Progenitor cell of endocrine pancreas (in vitro differentiated cells): Measurements from ENCODE around the gene ZBTB40. TPM values are rescaled to one million over a fixed set of nuclear protein-coding genes. Genes with fewer than 3 reads are reported as not detected.

Experiments used
- DNase-seq: peaks from one replicate; pipeline ENCODE4 v3.0.0; 2021; ENCODE audit warnings: low spot score; ENCODE audit not compliant: unreplicated experiment
- H3K27ac Mint-ChIP-seq: 2 replicates; pipeline ENCODE4 v1.8.0; 2021; ENCODE audit warnings: mild to moderate bottlenecking, moderate library complexity, mixed read lengths
- H3K27me3 Mint-ChIP-seq: 2 replicates; pipeline ENCODE4 v1.8.0; 2021; ENCODE audit warnings: mixed read lengths
- H3K36me3 Mint-ChIP-seq: 2 replicates; pipeline ENCODE4 v1.8.0; 2022; ENCODE audit warnings: mixed read lengths; ENCODE audit not compliant: insufficient read depth
- H3K4me1 Mint-ChIP-seq: 2 replicates; pipeline ENCODE4 v1.8.0; 2021; ENCODE audit warnings: low read depth, mixed read lengths
- H3K4me3 Mint-ChIP-seq: 2 replicates; pipeline ENCODE4 v1.8.0; 2021; ENCODE audit warnings: low read depth, mild to moderate bottlenecking, moderate library complexity, mixed read lengths
- H3K9me3 Mint-ChIP-seq: 2 replicates; pipeline ENCODE4 v1.8.0; 2021; ENCODE audit warnings: low read depth, mixed read lengths
- CTCF ChIP-seq: fragments of 200-600 bp; sonication (generic); IDR thresholded peaks from one replicate; pipeline ENCODE4 v1.5.0; 2021; ENCODE audit warnings: antibody characterized with exemption, mild to moderate bottlenecking; ENCODE audit not compliant: unreplicated experiment
- total RNA-seq: library from RNA; stranded (reverse); gene quantifications from 2 replicates; pipeline ENCODE4 v1.2.1, GENCODE V29; 2021

ZBTB40 gene
- total RNA-seq, 1 donor from 2014 or later = 40.9 TPM

GRCh38 chr1:22566161-22566560, 114.5 kb downstream of the ZBTB40 start:
- Mint-ChIP-seq H3K36me3 (no peaks in the 10 kb centered on the region), H3K4me3 (no peak overlapping the region), H3K27me3 (peaks cover 76% of the 10 kb centered on the region), H3K9me3 (no peaks in the 10 kb centered on the region), H3K4me1 (peaks cover 4% of the 10 kb centered on the region), H3K27ac (no peak overlapping the region)
- no peak for DNase-seq
- no peak for TF ChIP-seq CTCF

GRCh38 chr1:22567197-22567596, 115.5 kb downstream of the ZBTB40 start:
- peaks cover 67% of the 10 kb centered on the region for H3K27me3 Mint-ChIP-seq
- DNase-seq = no peak
- H3K4me1 Mint-ChIP-seq = peaks cover 4% of the 10 kb centered on the region
- no peak overlapping the region for H3K4me3 Mint-ChIP-seq
- TF ChIP-seq CTCF = no peak
- H3K36me3 Mint-ChIP-seq = no peaks in the 10 kb centered on the region
- H3K9me3 Mint-ChIP-seq = no peaks in the 10 kb centered on the region
- H3K27ac Mint-ChIP-seq = no peak overlapping the region

- H3K36me3 Mint-ChIP-seq = no peaks in the 10 kb centered on the region
- no peaks in the 10 kb centered on the region for H3K9me3 Mint-ChIP-seq
- H3K4me3 Mint-ChIP-seq = no peak overlapping the region
- DNase-seq = no peak
- no peak overlapping the region for H3K27ac Mint-ChIP-seq
- peaks cover 4% of the 10 kb centered on the region for H3K4me1 Mint-ChIP-seq
- no peak for TF ChIP-seq CTCF
- H3K27me3 Mint-ChIP-seq = peaks cover 64% of the 10 kb centered on the region
These were observed 116.3 kb downstream of the ZBTB40 start for GRCh38 chr1:22567994-22568393.

GRCh38 chr1:22569269-22569668, 117.6 kb downstream of the ZBTB40 start:
- no peak overlapping the region for H3K4me3 Mint-ChIP-seq
- peaks cover 62% of the 10 kb centered on the region for H3K27me3 Mint-ChIP-seq
- no peak for DNase-seq
- no peaks in the 10 kb centered on the region for H3K9me3 Mint-ChIP-seq
- no peaks in the 10 kb centered on the region for H3K36me3 Mint-ChIP-seq
- TF ChIP-seq CTCF = no peak
- H3K27ac Mint-ChIP-seq = no peak overlapping the region
- H3K4me1 Mint-ChIP-seq = no peaks in the 10 kb centered on the region

- Mint-ChIP-seq H3K9me3 (no peaks in the 10 kb centered on the region), H3K4me1 (no peaks in the 10 kb centered on the region), H3K27ac (no peak overlapping the region), H3K27me3 (peaks cover 57% of the 10 kb centered on the region), H3K4me3 (no peak overlapping the region), H3K36me3 (no peaks in the 10 kb centered on the region)
- DNase-seq = no peak
- no peak for TF ChIP-seq CTCF
These were observed 118.7 kb downstream of the ZBTB40 start for GRCh38 chr1:22570140-22570909.
